ENCODE measurements around the gene SHISA8.

- TF ChIP-seq CTCF (conservative IDR thresholded peaks at IDR 0.05 in 1 of 2, IDR thresholded peaks at IDR 0.05 in 1 of 2; ENCODE audit: extremely low read depth in 1 of 2, insufficient read depth in 1 of 2, low read depth in 1 of 2, low read length in 2 of 2) (no peak), EZH2 (IDR thresholded peaks at IDR 0.05; ENCODE audit: borderline replicate concordance, low read length) (no peak)
Observed at GRCh38 chr22:41906822-41907221, 8.1 kb downstream of the SHISA8 start.
